HG02973 (cell line): ENCODE measurements around the gene BLVRA.
"Not testable (repeated sequence)": the region's sequence is repeated elsewhere in the genome, so short reads cannot be mapped to it uniquely, and the experiment has no call there.

Experiments used
- ATAC-seq: cut with Tn5 transposase; IDR thresholded peaks from one replicate; pipeline ENCODE4 v1.9.1; 2021; ENCODE audit warnings: moderate library complexity; ENCODE audit not compliant: unreplicated experiment

BLVRA gene, protein sequence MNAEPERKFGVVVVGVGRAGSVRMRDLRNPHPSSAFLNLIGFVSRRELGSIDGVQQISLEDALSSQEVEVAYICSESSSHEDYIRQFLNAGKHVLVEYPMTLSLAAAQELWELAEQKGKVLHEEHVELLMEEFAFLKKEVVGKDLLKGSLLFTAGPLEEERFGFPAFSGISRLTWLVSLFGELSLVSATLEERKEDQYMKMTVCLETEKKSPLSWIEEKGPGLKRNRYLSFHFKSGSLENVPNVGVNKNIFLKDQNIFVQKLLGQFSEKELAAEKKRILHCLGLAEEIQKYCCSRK

DNA sequence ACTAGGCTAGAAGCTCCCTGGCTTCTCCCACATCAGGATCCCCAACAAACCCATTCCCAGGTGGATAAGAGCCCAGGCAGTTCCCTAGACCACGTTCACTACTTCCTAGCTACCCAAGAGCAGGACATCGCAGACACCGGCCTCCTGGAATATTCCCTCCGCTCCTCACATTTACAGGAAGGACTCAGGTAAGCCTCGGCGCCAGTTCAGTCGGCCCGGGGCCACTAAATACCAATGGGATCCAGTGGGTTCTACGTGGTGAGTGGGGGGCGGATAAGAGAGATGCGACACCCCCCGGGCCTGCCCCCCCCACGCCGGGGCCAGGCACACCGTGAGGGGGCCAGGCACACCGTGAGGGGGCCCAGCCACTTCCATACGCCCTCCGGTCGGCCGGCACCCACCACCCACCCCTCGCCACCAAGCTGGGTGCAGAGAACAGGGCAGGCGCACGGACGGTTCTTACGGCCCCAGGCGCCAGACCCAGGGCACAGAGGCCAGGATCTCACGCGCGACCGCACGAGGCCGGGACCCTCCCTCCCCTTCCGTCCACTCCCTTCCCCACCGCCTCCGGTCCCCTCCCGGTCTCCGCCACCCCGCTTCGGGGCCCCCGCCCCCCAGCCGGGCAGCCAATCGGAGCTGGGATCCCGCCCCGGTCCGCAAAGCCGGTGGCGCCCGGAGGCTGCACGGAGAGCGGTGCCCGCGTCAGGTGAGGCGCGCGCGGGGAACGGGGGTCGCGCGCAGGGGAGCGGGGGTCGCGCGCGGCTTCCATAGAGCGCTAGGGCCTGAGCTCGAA, at the start of gene BLVRA:
TSS of gene BLVRA (plus strand) at position 652 of the 793 bp plus-strand sequence. CDS start 12,479 bp downstream, outside the sequence.
- ATAC-seq = peak; percentile 46

DNA sequence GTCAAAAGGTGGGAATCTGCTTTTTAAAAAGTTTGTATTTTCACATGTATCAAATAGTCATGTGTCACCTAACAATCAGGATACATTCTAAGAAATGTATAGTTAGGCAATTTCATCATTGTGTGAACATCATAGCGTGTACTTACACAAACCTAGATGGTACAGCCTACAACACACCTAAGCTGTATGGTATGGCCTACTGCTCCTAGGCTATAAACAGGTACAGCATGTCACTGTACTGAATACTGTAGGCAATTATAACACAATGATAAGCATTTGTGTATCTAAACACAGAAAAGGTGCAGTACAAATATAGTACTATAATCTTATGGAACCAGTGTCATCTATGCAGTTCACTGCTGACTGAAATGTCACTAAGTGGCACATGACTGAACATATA, 47.0 kb upstream of the BLVRA start:
- ATAC-seq = no peak

DNA sequence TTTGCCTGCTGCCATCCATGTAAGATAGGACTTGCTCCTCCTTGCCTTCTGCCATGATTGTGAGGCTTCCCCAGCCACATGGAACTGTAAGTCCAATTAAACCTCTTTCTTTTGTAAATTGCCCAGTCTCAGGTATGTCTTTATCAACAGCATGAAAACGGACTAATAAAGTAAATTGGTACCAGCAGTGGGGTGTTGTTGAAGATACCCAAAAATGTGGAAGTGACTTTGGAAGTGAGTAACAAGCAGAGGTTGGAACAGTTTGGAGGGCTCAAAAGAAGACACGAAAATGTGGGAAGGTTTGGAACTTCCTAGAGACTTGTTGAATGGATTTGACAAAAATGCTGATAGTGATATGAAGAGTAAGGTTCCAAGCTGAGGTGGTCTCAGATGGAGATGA, 42.5 kb upstream of the BLVRA start:
- not testable (repeated sequence) for ATAC-seq

DNA sequence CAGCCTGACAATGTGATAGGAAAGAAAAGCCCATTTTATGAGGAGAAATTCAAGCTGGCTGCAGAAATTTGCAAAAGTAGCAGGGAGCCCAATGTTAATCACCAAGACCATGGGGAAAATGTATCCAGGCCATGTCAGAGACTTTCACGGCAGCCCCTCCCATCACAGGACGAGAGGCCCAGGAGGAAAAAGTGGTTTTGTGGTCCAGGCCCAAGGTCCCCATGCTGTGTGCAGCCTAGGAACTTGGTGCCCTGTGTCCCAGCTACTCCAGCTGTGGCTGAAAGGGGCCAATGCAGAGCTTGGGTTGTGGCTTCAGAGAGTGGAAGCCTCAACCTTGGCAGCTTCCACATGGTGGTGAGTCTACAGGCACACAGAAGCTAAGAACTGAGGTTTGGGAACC, 41.9 kb upstream of the BLVRA start:
- no peak for ATAC-seq

DNA sequence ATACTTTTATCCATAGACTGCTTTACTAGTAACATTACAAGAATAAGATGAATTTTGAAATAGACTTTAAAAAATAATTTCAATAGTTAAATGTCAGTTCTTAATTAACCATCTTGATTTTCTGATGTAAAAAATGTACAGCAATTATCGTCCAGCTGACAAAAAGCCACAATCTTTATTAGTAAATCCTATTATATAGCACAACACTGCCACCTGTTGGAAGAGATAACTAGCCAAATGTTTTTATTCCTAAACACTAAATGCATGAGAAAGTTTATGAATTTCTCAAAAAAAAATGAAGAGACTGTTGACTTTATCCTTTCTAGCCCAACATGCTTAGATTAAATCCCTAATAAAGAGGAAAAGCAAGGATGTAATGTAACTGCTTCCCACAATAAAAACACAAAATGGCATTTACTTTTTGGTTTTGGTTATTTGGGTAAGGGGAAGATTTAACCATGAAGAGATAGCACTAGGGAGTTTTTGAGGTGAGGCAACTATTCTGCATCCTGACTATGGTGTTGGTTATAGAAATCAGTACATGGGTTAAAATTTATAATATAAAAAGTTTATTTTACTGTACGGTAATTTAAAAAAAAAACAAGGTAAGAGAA, 37.2 kb upstream of the BLVRA start:
- no peak for ATAC-seq

DNA sequence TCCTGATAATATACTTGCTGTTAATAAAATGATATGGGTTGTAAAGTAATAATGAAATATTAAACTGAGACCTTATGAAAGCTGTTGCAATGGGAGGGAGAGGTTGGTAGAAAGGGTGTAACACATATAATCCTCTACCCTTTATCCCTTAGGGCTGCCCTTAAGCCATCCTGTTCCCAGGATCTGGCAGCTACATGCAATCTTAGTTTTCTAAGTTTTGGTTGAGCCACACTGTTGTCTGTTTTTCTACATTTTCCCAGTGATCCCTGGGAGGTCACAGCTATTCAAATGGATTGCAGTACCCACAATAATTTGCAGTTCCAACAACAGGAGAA, 35.5 kb upstream of the BLVRA start:
- ATAC-seq = no peak

DNA sequence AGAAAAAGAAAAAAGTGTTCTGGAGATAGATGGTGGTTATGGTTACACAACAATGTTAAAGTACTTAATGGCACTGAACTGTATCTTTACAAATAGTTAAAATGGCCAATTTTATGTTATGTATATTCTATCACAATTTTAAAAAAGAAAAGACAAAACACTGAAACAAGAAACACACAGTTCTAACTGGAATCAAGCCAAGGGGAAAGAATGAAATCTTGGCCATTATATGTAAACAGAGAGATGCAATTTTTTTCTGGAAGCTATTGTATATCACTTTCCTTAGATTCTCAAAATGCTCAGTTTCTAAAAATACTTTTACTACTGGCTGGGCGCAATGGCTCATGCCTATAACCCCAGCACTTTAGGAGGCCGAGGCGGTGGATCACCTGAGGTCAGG, 33.2 kb upstream of the BLVRA start:
- no peak for ATAC-seq

DNA sequence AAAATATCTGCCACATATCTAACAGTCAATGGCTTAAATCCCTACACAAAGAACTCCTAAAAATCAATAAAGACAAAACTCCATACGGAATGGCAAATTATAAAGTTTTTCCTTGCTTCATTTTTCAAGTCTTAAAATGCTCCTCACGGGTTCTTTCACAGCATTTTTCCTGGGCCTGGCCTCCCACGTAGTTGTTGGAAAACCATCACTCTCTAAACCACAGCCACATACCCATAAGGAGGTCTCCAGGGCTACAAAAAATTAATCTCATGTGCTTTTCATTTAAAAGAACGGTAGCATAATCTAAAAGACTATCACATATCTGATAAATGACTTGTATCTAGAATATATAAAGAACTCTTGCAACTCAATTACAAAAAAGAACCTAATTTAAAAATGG, 32.0 kb upstream of the BLVRA start:
- no peak for ATAC-seq

DNA sequence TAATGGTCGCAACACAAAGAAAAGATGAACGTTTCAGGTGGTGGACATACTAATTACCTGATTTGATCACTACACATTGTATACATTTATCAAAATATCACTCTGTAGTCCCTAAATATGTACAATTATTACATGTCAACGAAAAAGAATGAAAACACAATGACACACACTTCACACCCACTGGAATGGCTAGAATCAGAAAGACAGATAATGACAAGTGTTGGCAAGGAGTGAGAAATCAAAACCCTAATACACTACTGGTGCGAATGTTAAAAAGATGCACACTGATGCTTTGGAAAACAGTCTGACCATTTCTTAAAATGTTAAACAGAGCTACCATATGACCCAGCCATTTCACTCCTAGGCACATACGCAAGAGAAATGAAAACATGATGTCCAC, 31.5 kb upstream of the BLVRA start:
- ATAC-seq = no peak

DNA sequence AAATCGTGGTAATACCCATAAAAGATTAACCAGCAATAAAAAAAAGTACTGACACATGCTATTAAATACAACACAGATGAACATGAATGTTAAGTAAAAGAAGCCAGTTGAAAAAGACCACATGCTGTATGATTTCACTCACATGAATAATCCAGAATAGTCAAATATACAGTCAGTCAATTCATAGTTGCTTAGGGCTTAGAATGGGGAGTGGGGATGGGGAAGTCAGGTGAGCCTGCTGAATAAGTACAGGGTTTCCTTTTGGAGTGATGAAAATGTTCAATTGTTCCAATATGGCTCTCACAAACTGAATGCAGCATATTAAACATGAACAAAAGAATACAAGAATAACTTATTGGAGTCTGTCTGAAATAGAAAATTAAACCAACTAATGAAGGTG, 31.0 kb upstream of the BLVRA start:
- ATAC-seq = no peak

DNA sequence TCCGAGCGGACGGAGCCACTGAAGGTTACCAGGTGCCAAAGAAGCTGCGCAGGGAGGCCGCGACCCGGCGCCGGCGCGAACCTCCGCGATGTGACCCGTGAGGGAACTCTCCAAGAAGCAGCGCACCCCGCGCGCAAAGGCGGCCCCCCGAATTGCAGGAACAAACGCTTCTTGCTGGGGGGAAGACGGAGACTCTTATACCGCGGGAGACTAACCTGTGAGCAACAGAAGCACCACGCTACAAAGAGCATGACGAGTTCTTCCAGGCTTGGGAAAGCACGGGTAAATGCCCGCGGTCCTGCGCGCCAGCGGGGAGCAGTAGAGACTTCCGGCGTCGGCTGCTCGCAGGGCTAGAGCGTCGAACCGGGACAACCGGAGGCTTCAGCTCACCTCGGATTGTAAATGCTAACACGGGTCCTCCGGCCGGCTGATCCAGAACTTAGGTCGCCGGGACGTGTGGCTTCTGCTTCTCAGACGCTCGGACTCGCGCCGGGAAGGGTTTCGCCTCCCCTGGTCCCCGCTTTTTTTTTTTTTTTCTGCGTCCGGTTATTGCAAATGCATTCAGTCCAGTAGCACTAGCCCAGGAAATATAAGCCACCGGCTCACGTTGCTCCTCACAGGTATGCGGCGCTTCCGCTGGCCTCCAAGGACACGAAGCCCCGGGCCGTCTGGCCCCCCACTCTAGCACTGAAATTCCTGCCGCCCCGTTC, 29.1 kb upstream of the BLVRA start, which contains the start of gene COA1:
TSS of gene COA1 (minus strand) at position 310 of the 710 bp plus-strand sequence. CDS start 80,909 bp downstream, outside the sequence.
- ATAC-seq = peak; percentile 71

DNA sequence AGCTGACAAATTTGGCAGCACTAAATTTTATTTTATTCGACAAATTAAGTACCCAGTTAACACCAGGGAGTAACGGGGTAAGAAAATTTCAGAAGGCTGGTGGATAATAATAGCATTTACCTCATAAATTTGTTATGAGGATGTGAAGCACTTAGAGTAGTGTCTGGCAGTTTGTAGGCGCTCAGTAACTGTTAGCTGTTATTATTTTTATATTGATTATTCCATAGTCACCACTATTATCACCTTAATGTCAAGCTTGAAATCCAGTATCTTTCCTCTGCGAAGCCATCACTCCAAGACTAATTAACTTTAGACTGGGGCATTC, 28.6 kb upstream of the BLVRA start:
- peak; percentile 8 for ATAC-seq

DNA sequence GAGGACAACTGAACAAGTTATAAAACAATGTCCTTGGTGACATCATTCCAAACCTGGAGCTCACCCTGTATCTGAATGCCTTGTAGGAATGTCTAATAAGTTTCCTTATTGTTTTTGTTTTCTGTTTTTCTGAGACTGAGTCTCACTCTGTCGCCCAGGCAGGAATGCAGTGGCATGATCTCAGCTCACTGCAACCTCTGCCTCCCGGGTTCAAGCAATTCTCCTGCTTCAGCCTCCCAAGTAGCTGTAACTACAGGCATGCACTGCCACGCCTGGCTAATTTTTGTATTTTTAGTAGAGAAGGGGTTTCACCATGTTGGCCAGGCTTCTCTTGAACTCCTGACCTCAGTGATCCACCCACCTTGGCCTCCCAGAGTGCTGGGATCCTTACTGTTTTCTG, 27.0 kb upstream of the BLVRA start:
- not testable (repeated sequence) for ATAC-seq

DNA sequence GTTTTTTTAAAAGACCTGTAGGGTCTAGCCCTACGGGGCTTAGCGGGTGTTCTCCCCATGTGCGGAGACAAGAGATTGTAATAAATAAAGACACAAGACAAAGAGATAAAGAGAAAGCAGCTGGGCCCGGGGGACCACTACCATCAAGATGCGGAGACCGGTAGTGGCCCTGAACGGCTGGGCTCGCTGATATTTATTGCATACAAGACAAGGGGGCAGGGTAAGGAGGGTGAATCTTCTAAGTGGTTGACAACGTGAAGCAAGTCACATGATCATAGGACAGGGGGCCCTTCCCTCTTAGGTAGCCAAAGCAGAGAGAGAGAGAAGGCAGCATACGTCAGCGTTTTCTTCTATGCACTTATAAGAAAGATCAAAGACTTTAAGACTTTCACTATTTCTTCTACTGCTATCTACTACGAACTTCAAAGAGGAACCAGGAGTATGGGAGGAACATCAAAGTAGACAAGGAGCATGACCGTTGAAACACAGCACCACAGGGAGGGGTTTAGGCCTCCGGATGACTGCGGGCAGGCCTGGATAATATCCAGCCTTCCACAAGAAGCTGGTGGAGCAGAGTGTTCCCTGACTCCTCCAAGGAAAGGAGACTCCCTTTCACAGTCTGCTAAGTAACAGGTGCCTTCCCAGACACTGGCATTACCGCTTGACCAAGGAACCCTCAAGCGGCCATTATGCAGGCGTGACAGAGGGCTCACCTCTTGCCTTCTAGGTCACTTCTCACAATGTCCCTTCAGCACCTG, 23.7 kb upstream of the BLVRA start:
- not testable (repeated sequence) for ATAC-seq

DNA sequence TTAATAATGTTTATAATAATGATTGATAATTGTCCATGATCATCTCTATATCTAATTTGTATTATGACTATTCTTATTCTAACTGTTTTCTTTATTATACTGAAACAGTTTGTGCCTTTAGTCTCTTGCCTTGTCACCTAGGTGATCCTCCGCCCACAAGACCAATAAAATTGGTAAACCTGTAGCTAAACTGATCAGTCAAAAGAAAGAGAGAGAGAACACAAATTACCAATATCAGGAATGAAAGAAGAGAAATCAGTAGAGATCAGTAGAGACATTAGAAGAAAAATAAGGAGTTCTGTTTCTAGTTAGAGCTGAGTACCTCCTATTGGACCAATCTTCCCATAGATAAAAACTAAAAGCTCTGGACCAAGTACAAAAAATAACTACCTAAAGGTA, 23.1 kb upstream of the BLVRA start:
- peak; percentile 9 for ATAC-seq

DNA sequence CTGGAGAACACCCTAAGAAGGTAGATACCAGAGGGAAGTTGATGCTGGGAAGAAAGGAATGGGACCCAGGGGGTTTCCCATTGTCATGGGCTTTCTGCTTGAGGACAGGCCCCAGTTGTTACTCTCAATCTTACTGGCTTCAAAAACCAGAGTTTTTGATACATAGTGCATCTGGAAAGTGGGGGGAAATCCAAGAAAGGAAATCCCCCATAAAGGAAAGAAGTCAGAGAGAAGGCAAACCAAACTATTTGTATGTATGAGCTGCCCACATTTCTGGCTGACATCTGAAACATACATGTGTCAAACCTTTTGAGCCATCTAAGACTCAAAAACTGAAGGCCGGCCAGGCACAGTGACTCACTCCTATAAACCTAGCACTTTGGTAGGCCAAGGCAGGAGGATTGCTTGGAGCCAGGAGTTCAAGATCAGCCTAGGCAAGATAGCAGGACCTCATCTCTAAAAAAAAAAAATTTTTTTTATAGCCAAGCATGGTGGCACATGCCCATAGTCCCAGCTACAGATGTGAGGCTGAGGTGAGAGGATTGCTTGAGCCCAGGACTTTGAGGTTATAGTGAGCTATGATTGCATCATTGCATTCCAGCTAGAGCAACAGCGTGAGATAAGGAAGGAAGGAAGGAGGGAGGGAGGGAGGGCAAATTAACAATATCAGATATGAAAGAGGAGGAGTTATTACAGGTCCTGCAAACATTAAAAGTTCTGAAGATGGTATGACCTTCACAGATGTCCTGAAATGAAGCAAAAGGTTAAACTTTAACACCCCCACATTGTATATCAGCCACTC, 22.5 kb upstream of the BLVRA start:
- ATAC-seq = peak; percentile 69

DNA sequence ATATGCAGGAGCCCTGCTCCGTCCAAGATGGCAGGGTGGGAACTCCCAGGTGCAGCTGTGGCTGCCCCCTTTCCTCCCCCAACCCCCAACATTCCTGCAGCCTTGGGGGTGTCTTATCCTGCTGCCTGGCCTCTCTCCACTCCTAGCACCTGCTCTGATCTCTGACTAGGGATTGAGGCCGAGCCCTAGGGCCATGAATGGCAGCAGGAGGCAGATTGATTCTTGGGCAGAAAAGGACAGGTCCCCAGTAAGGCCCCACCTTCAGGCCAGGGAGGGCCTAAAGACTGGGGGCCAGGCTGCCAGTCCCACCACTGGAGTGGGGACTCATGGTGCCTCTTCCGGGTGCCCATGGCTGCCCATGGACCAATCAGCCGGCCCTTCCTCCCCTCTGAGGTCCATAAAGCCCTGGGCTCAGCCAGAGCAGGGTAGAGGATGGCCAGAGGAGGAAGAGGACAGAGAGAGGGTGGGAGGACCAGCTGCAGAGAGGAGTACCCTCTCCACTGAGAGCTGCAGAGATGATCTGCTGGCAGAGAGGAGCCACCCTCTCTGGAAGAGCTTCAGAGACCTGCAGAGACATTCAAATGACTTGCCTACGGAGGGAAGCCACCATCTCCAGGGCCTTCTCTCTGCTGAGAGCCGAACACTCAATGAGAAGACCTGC, 20.9 kb upstream of the BLVRA start:
- no peak for ATAC-seq

DNA sequence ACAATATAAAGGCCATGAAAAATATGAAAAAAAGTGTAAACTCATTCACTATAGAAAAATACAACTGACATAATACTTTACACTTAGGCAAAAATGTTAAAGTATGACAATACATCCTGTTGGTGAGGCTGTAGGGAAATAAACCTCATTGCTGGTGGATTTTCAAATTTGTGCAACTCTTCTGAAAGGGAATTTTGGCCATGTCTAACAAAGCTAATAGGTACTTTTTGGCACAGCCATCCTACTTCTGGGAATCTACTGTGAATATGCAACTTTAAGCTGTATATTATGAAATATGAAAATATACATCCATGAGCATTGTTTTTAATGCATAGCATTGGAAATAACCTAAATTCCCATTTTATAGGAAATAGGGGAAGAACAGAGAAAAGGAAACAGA, 15.8 kb upstream of the BLVRA start:
- no peak for ATAC-seq

DNA sequence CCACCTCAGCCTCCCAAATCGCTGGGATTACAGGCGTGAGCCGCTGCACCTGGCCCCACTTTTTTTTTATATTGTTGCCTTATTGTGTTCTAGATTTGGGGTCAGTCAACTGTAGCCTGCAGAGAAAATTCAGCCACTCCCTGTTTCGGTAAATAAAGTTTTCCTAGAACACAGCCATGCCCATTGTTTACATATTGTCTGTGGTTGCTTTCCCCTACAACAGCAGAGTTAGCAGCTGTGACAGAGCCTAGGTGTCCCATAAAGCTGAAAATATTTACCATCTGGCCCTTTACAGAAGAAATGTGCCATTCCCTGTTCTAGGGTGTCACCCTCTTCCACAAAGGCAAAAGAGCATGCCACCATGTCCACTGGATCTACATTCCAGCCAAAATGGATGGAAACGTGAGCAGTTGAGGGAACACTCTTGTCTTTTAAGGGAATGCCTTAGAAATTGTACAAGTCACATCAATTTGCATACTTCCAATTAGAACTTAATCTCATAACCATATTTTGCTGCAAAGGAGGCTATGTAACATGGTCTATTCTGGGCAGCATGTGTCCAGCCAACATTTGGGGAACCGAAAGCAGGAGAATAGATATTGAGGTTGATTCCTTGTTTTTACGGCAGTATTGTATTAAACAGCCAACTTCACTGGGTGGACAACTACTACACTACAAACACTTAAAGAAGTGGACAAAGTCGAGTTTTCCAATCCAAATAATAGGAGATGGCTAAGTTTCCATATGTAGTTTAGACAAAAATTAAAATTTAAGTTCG, 11.0 kb upstream of the BLVRA start:
- no peak for ATAC-seq
